GM19238 (cell line): Measurements from ENCODE around the gene B3GNT7.
A peak's percentile ranks its signal among the peaks of the same experiment; 100 is the strongest.
"Not testable (repeated sequence)": the region's sequence is repeated elsewhere in the genome, so short reads cannot be mapped to it uniquely, and the experiment has no call there.

Source experiments
- DNase-seq: peaks from one replicate; pipeline ENCODE4 v3.0.0; 2011; ENCODE audit warnings: low spot score; ENCODE audit not compliant: insufficient read length

The B3GNT7 gene, protein sequence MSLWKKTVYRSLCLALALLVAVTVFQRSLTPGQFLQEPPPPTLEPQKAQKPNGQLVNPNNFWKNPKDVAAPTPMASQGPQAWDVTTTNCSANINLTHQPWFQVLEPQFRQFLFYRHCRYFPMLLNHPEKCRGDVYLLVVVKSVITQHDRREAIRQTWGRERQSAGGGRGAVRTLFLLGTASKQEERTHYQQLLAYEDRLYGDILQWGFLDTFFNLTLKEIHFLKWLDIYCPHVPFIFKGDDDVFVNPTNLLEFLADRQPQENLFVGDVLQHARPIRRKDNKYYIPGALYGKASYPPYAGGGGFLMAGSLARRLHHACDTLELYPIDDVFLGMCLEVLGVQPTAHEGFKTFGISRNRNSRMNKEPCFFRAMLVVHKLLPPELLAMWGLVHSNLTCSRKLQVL

DNA sequence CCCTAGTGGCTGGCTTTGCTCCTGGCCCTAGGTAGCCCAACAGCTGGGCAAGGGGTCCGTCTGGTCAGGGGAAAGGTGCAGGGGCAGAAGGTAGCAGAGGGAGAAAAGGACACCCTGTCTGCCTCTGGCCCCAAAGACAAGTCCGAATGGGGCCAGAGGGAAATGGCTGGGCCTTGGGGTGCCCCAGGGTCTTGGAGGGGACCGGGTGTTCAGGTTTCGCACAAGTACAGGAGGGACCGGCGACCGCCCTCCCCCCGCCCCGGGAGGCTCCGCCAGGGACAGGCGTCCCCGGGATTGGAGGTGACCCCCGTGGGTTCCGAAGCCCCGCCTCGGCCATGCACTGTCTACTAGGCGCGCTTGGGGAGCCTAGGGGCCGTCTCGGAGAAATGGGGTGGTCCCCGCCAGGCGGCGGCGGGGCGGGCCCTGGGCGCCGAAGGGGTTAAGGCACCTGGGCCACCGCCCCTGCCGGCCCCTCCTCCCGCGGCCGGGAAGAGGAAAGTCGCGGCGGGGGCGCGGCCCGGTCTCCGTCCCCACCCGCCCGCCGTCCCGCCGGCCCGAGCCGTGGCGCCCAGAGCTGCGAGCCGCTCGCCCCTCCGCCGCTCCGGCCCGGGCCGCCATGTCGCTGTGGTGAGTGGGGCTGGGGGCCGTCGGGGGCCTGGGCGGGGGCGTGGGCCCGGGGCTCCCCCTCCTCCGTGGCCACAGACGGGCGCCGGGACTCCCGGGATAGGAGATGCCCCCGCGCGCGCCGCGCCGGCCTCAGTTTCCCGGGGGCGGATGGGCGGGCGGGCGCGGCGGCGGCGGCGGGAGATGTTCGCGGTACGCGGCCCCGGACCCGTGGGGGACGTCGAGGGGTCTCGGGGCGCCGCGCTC lies at the start of gene B3GNT7:
TSS of gene B3GNT7 (plus strand) at position 523 of the 870 bp plus-strand sequence. CDS start at position 617, 94 bp downstream.
- peak; percentile 70 for DNase-seq

DNA sequence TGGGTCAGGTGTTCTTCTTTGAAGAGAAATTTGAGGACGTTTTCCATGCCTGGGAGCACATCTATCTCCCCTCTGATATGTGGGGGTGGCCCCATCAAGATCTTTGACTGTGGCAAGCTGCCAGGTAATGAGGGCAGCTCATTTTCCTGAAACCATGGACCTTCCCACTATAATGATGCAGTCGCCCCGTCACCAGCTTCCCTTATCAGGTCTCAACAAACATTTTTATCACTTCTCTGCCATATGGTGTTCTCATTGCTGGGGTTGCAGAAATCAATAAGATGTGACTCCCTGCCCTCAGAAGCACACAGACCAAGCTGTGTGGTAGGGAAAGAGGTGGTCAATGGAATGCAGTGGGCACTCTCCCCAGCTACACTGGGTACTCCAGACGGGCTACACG lies 48.4 kb upstream of the B3GNT7 start:
- DNase-seq, result no peak

DNA sequence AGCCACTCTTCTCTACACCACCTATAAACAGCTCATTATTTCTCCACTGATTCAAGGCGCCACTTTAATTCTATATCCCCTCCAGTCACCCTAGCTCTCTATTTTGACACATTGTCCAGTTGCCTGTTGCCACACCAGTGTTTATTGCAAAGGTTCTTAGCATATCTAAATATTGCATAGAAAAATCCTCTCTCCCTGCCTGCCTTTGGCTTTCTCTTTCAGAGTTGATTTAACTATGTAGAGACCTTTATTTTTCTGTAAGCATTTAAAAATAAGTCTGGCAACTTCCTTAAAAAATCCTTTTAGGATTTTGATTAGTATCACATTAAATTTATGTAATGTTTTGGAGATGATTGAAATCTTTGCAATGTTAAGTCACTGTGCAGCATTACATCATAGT lies 47.9 kb upstream of the B3GNT7 start:
- no peak for DNase-seq

DNA sequence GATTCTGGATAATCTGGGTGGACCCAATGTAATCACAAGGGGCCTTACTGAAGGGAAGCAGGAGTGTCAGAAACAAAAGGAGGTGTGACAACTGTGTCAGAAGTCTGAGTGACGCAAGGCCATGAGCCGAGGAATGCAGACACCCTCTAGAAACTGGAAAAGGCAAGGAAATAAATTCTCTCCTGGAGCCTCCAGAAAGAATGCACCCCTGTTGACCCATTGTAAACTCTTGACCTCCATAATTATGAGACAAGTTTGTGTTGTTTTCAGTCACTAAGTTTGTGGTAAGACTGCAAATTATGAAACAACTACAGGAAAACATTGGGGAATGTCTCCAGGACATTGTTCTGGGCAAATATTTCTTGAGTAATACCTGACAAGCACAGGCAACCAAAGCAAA lies 47.3 kb upstream of the B3GNT7 start:
- DNase-seq, result no peak

DNA sequence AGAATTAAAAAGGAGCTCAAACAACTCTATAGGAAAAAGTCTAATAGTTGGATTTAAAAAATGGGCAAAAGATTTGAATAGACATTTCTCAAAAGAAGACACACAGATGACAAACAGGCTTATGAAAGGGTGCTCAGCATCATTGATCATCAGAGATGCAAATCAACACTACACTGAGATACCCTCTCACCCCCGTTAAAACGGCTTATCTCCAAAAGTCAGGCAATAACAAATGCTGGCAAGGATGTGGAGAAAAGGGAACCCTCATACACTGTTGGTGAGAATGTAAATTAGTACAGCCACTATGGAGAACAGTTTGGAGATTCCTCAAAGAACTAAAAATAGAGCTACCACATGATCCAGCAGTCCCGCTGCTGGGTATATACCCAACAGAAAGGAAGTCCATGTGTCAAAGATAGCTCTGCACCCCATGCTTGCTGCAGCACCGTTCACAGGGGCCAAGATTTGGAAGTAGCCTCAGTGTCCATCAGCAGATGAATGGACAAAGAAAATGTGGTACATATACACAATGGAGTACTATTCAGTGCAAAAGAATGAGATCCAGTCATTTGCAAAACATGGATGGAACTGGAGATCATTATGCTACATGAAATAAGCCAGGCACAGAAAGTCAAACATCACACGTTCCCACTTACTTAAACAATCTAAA lies 46.7 kb upstream of the B3GNT7 start:
- no peak for DNase-seq

DNA sequence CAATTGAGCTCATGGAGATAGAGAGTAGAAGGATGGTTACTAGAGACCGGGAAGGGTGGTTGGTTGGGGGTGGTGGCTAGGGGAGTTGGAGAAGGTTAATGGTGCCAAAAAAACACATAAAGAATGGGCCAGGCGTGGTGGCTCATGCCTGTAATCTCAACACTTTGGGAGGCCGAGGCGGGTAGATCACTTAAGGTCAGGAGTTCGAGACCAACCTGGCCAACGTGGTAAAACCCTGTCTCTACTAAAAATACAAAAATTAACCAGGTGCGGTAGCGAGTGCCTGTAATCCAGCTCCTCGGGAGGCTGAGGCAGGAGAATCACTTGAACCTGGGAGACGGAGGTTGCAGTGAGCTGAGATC lies 46.2 kb upstream of the B3GNT7 start:
- not testable (repeated sequence) for DNase-seq

DNA sequence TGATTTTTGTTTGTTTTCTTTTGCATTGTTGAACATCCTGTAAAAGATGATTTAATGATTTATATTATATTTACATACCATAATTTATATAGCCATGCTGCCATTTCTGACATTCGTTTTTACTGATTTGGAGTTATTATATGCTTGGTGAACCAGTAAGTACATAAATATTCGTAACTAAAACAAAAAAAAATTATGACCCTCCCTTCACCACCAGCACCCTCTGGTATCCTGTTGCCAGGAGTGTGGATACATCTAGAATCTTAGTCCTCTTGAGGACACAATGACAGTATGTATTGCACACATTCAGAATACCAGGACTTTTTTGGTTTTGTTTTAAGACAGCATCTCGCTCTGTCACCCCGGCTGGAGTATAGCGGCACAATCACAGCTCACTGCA lies 43.9 kb upstream of the B3GNT7 start:
- no peak for DNase-seq

DNA sequence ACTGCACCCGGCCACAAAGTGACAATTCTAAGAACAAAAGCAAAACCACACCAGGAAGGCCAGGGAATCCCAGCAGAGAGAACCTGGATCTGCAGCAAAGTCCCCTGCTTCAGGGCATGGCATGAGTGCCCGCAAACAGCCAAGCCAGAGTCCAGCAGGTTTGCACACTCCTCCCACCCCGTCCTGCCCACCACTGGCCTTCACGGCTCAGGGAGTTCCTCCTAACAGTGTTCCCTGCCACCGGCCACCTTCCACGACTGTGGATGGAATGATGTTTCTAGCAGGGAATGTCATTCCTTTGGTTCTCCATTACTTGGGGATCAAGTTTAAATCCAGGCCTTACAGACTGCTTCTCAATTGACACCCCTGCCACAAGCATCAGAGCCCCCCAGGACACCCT lies 42.0 kb upstream of the B3GNT7 start:
- no peak for DNase-seq

DNA sequence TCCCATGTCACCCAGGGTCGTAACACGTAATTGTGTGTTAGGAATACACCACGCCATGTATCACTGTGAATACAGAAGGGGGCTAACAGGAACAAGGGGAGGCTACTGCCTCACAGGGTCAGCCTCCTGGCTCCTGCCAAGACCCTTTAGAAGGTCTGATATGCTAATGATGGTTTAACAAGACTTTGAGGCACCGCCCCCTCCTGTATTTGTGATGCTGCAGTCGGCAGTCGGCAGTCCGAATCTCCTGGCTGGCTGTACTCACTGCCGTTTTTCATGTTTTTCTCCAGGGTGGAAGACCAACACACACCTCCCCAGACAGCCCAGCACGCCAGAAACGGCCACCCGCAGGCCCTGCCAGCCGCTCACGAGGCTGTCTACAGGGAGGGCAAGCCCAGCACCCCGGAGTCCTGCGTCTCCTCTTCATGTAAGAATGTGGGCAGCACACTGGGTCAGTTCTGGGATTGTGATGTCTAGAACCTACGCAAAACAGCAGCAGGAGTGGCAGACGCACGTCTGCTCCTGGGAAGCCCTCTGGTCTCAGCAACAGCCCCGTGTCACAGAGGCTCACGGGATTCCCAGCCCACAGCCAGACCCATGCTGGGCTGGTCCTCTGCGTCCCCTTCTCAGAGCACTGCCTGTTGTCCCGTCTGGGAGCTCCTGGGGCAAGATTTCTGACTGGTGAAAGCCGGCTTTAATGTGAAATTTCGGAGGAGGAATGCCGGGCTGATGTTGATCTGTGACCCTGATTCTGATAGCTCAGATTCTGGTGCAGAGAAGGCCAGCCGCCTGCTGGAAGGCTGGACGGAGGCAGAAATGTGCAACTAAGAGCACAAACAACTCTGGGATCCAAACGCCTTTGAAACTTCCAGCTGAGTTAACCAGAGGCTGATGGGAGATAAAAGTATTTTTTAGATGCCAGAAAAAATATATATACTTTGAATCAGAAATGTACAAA lies 39.7 kb upstream of the B3GNT7 start:
- DNase-seq, result no peak

DNA sequence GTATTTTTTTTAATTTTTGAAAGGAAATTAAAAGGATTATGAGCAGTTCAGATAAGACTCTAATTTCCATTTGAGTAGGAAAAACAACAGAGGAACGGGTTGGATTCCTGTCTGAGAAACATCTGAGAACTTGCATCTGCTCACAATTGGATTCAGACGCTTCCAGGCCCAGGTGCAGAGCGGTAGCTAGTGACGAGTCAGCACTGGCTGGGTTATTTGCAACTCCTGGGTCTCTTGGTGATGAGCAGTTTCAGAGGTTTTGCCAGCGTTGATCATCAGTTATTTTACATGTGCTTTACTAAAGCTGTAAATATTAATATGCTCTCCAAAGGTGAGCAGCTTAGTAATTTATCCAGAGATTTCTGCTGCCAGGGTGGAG lies 39.1 kb upstream of the B3GNT7 start:
- DNase-seq, result no peak

DNA sequence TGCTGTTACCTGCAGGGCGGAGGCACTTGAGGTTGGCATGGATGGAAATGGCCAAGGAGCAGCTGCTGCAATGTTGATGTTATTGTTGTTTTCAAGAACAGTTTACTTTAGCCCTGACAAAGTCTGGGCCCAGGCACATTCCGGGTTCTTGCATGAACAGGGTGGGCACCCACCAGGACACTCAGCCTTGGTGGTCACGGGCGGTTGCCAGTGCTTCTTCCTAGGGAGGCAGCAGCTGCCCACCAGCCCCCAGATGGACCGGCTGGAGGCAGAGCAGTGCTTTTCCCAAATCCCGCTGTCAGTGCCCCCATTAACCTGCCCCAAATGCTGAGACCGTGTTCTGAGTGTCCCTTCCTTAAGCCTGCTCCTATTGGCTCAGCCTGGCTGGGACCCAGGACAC lies 38.5 kb upstream of the B3GNT7 start:
- DNase-seq, result no peak

DNA sequence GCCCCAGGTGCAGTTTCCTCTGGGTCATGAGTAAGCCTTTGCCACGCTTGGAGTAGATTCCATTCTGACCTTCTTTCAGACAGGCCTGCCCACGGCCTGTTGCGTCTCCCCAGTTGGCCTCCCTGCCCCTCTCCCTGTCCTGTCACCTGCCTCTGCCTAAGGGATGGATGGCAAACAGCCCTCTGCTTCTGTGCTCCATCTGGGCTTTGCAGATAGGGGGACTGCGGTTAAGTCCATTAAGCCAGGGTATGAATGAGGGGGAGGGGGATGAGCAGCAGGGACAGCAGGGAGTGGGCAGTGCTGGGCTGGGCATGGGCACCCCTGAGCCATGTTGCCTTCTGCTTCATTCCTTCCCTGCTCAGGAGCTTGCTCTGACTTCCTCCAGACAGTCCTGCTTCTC lies 37.6 kb upstream of the B3GNT7 start:
- DNase-seq, result no peak

DNA sequence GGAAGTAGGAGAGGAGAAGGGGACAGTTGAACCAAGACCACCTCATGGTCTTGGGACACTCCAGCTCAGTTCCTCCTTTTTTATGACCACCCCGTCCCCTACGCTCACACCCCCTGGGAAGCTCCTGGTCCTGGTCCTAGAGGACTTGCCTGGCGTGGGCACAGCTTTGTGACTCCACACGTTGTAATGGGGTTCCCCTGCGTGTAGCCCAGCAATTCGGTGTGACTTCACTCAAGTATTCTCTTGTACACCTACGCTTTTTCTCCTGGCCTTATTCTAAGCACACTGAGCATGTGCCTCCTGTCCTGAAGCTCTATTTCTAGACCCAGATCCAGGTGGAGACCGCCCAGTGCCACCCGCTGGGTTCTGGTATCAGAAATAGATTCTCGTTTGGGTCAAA lies 36.1 kb upstream of the B3GNT7 start:
- DNase-seq, result no peak

DNA sequence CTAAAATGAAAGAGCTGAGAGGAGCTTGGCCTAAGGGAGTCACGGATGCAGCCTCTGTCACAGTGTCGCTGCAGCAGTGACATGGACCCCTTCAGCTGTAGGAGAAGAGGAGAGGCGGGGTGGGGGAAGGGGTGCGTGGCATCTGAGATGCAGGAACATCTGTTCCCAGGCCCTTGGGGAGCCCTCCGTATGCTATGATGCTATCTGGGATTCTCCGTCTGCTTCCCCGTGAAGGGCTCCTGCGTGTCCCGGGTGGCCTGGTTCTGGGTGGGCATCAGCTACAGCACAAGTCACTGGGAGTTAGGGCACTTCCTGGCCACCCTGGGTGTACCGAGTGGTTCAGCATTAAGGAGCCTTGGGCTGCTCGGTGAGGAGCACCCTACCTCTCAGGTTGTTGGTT lies 35.6 kb upstream of the B3GNT7 start:
- DNase-seq, result no peak

DNA sequence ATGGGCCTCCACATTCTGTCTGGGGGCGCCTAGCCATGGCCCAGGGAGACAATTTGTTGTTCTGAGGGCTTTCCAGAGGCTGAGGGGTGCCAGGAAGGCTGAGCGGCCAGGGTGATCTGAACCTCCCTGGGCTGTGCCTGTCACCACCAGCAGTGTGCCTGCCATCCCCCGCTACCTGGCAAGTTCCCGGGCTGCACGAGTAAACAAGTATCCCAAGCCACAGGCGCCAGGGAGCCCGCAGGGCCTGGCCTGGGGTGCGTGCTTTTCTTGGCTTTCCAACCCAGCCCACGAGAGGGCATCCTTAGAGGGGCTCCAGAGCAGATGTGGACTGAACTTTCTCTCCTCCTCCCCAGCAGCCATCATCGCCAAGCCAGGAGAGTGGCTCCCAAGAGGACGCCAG lies 35.1 kb upstream of the B3GNT7 start:
- DNase-seq, result no peak

DNA sequence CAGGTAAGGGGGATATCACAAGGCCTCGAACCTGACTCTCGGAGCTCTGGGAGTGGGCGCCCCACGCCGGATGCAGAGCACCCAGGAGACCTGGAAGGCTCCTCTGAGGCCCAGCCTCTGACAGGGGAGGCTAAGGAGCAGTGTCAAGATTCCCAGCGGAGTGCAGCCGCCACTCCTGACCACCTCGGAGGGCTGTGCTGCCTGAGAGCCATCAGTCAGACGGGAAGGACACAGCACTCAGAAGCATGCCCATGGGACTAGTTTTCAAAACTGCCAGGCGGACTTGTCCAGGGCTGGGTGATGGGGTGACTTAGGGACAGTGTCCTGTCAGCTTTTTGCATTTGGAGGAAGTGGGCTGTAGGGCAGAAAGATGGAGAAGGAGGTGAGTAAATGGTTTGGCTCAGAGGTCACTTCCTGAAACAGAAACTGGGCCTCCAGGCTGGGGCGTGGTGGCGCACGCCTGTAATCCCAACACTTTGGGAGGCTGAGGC lies 34.6 kb upstream of the B3GNT7 start:
- DNase-seq, result no peak

DNA sequence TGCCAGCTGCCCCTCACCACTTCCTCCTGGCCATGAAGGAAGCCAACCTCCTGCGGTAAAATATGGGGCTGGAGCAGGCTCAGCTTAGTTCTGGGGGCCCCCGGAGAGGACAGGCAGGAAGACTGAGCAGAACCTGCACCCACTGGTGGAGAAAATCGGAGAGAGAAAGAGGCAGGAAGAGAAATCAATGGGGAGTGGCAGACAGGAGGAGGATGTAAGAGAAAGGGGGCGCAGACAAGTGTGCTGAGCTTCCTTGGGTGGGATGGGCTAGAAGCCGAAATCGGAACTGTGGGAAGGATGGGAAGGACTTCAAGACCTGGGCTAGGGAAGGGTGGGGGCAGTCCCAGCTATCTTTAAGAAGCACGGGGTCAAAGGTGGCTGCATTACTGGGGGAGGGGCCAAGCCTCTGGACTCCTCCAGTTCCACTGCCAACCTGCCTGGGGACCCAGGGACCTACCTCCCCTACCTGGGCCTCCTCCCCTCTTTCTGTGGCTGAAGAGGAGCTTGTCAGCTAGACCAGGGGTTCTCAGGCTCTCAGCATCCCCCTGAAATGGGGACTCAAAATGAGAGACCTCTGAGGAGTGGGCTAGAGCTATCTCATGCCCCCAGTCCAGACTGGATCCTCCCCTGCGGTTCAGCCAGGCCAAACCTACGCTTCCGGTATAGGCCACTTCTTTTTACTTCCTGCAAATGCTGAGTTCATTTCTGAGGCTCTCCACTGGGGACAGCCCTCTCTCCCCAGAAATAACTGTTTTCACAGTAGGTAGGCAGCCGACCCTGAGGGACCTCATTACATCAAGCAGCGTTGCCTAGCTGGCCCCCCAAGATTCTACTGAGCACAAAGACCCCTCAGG lies 33.6 kb upstream of the B3GNT7 start:
- DNase-seq, result peak; percentile 83

DNA sequence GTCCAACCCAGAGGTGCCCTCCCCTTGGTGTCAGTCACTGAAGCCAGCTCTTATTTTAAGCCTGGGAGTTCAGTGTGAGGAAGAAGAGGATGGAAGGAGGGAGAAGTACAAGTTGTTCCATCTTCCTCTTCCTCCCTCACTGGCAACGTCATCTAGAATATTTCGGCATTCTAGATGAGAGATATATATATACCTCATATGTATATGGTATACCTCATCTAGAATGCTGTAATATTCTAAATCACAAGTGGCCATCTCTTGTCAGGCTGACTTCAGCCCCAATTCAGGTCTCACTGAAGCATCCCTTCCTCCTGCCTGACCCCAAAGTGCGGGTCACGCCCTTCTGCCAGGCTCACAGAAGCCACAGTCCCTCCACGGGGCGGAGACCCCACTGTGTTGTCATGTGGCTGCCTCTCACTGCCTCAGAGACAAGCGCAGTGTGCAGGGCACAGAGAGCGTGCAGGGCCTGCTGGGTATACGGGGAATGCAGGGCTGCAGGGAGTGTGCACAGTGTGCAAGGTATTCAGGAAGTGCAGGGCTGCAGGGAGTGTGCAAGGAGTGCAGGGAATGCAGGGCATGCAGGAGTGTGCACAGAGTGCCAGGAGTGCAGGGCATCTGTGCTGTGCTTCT lies 32.8 kb upstream of the B3GNT7 start:
- no peak for DNase-seq

DNA sequence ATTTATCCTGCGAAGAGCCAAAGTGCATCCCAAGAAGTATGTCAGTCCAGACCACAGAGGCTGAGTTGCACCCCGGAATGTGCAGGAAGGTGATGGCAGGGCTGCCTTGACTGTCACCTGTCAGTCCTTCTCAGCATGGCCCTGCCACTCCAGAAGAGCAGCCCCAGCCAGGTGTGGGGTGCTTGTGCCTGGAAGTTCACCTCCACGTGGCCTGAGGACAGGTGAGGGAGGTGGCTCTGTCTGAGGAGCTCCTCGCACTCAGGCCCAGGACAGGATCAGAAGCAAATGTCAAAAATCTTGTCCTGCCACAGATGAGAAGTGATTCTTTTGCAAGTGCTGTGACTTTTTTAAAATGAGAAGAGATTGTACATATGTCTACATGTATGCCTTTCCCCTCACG lies 31.4 kb upstream of the B3GNT7 start:
- no peak for DNase-seq
